CD4-positive, alpha-beta T cell (primary cell): Measurements from ENCODE around the gene PPP1R13L. TPM values are rescaled to one million over a fixed set of nuclear protein-coding genes. Genes with fewer than 3 reads are reported as not detected.

ENCODE experiments used
- ATAC-seq: fragments of 200-7000 bp; cut with Tn5 transposase; one replicate; pipeline ENCODE4 v1.10.0; 2022; ENCODE audit warnings: mild to moderate bottlenecking; ENCODE audit not compliant: poor library complexity
- CTCF ChIA-PET: fragments of 350-600 bp; sonication (Branson Sonifier 250); formaldehyde crosslinking; loops from one replicate; lab custom pipeline; 2021; ENCODE audit warnings: antibody characterized with exemption, inconsistent platforms; lab: Charles Lee
- POLR2A ChIA-PET: fragments of 350-600 bp; sonication (Branson Sonifier 250); formaldehyde crosslinking; loops from one replicate; lab custom pipeline; 2021; ENCODE audit warnings: antibody characterized with exemption, inconsistent platforms; lab: Charles Lee
- DNase-seq, 14 experiments: peaks; one replicate each; pipeline ENCODE4 v3.0.0-alpha.2; 2013 to 2020; ENCODE audit warnings: mixed read lengths in 2 of 14
- H3K27ac ChIP-seq, 2 donors: one replicate each; pipeline versions ENCODE4 v1.5.1 to v1.7.0; 2013; ENCODE audit warnings: low read length in 2 of 2, low read depth in 1 of 2, mild to moderate bottlenecking in 1 of 2
- H3K27me3 ChIP-seq, 2 experiments: 1 replicate in 1 of 2; 2 replicates in 1 of 2; pipeline versions ENCODE4 v1.6.1 to v1.7.0; 2013; ENCODE audit warnings: low read length in 2 of 2, control low read depth in 1 of 2, mild to moderate bottlenecking in 1 of 2, moderate library complexity in 1 of 2; ENCODE audit not compliant: insufficient read depth in 2 of 2, control insufficient read depth in 1 of 2
- H3K36me3 ChIP-seq: one replicate; pipeline ENCODE4 v1.6.1; 2013; ENCODE audit warnings: low read length, control low read depth; ENCODE audit not compliant: insufficient read depth
- H3K4me1 ChIP-seq: one replicate; pipeline ENCODE4 v1.6.1; 2013; ENCODE audit warnings: low read length, control low read depth; ENCODE audit not compliant: insufficient read depth
- H3K4me3 ChIP-seq: one replicate; pipeline ENCODE4 v1.5.1; 2013; ENCODE audit warnings: mild to moderate bottlenecking, low read length, moderate library complexity
- H3K9me3 ChIP-seq, 2 experiments: 1 replicate in 1 of 2; 2 replicates in 1 of 2; pipeline versions ENCODE4 v1.6.1 to v1.7.0; 2013; ENCODE audit warnings: low read length in 2 of 2, mild to moderate bottlenecking in 2 of 2, control low read depth in 1 of 2, moderate library complexity in 1 of 2; ENCODE audit not compliant: control insufficient read depth in 1 of 2, insufficient read depth in 1 of 2
- H3K27ac Mint-ChIP-seq: one replicate; pipeline ENCODE4 v1.8.0; 2020; ENCODE audit warnings: mixed read lengths
- H3K27me3 Mint-ChIP-seq: one replicate; pipeline ENCODE4 v1.8.0; 2021; ENCODE audit warnings: mixed read lengths
- H3K36me3 Mint-ChIP-seq: one replicate; pipeline ENCODE4 v1.8.0; 2021; ENCODE audit warnings: low read depth, mixed read lengths
- H3K4me1 Mint-ChIP-seq: one replicate; pipeline ENCODE4 v1.8.0; 2021; ENCODE audit warnings: low read depth, mixed read lengths
- H3K4me3 Mint-ChIP-seq: one replicate; pipeline ENCODE4 v1.8.0; 2020; ENCODE audit warnings: mild to moderate bottlenecking, mixed read lengths
- H3K9me3 Mint-ChIP-seq: one replicate; pipeline ENCODE4 v1.8.0; 2020; ENCODE audit warnings: mixed read lengths
- intact Hi-C, 2 experiments: fragments of 100-400 bp; cut with DNase I in 1 of 2; cut with micrococcal nuclease in 1 of 2; formaldehyde crosslinking; loops; one replicate each; pipeline versions ENCODE4 v1.15.1 to v1.9.0; 2023 to 2025; cut with DNase I, micrococcal nuclease
- total RNA-seq, 174 experiments: library from RNA in 2 of 174; stranded (reverse) in 2 of 174; gene quantifications; one replicate each; pipeline ENCODE4 v1.2.3 and lab custom pipeline; 2021 to 2026
- TF ChIP-seq, protein P1 (sequence below): fragments of 200-600 bp; IDR thresholded peaks from one replicate; pipeline ENCODE4 v1.8.0; 2022; ENCODE audit warnings: antibody characterized with exemption, mild to moderate bottlenecking

Gene PPP1R13L
- total RNA-seq, 2 experiments from 2014 or later, result 1.5 to 3.7 TPM

DNA sequence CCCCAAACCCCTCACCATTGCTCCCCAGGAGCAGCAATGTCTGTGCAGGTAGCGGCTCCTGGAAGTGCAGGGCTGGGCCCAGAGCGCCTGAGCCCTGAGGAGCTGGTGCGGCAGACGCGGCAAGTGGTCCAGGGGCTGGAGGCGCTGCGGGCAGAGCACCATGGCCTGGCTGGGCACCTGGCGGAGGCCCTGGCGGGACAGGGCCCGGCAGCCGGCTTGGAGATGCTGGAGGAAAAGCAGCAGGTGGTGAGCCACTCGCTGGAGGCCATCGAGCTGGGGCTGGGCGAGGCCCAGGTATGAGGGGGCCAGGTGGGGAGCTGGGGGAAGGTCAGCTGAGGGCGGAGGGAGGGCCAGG is 59.4 kb downstream of the PPP1R13L start:
- DNase-seq (no peak), ATAC-seq (no peak)
- Mint-ChIP-seq H3K4me1 (no peaks in the 10 kb centered on the region), H3K4me3 (no peak overlapping the region), H3K9me3 (no peaks in the 10 kb centered on the region), H3K36me3 (peaks cover 5% of the 10 kb centered on the region), H3K27me3 (peaks cover 25% of the 10 kb centered on the region), H3K27ac (no peak overlapping the region)
- no peak overlapping the region for H3K4me3 ChIP-seq
- H3K4me1 ChIP-seq, result peaks cover 4% of the 10 kb centered on the region
- CTCF ChIA-PET, result no interaction called here
- TF ChIP-seq, protein P1, sequence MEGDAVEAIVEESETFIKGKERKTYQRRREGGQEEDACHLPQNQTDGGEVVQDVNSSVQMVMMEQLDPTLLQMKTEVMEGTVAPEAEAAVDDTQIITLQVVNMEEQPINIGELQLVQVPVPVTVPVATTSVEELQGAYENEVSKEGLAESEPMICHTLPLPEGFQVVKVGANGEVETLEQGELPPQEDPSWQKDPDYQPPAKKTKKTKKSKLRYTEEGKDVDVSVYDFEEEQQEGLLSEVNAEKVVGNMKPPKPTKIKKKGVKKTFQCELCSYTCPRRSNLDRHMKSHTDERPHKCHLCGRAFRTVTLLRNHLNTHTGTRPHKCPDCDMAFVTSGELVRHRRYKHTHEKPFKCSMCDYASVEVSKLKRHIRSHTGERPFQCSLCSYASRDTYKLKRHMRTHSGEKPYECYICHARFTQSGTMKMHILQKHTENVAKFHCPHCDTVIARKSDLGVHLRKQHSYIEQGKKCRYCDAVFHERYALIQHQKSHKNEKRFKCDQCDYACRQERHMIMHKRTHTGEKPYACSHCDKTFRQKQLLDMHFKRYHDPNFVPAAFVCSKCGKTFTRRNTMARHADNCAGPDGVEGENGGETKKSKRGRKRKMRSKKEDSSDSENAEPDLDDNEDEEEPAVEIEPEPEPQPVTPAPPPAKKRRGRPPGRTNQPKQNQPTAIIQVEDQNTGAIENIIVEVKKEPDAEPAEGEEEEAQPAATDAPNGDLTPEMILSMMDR, result no peak
- H3K27ac ChIP-seq, result no peak overlapping the region
- intact Hi-C loops, result no loop called here
- POLR2A ChIA-PET, result no interaction called here
- H3K27me3 ChIP-seq, result peaks cover 24 to 40% of the 10 kb centered on the region in 2 experiments
- H3K9me3 ChIP-seq, result peaks cover 0 to 8% of the 10 kb centered on the region in 2 experiments
- H3K36me3 ChIP-seq, result no peaks in the 10 kb centered on the region

DNA sequence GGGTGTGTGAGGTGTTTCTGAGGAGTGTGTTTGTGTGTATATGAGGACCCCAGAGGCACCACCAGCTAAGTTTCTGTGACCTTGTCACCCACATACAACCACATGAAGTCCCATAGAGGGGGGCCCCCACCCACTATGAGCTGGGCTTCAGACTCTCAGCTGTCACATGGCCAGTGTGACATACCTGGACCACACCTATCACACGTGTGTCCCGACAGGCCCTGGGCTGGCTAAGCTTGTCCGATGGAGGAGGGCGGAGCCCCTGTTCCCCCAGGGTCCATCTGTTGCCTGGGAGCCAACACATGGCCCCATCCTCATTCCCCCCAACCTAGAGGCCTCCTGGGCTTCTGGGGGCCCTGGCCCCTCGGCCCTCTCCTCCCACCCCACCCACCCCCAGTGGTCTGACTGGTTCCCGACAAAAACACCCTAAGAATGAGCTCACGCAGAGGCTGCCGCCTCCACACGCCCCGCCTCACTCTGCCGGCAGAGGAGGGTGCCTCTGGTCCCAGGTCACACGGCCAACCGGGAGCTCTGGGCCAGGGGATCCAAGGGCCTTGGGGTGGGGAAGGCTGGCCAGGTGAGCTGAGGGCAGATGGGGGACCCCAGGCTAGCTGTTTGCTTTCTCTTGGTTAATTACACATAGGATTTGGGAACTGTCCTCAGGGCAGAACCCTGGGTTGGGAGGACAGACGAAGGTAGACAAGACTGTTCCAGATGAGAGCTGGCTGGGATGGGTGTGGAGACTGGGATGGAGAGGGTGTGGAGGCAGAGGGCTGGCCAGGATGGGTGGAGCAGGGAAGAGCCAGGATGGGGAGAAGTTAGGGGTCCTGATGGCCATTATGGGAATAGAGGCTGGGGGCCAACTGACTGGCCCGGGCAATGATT is 60.0 kb downstream of the PPP1R13L start:
- DNase-seq, result no peak
- no peak for ATAC-seq
- Mint-ChIP-seq H3K4me1 (no peaks in the 10 kb centered on the region), H3K27ac (no peak overlapping the region), H3K4me3 (no peak overlapping the region), H3K36me3 (peaks cover 2% of the 10 kb centered on the region), H3K27me3 (peaks cover 30% of the 10 kb centered on the region), H3K9me3 (no peaks in the 10 kb centered on the region)
- POLR2A ChIA-PET, result no interaction called here
- Histone ChIP-seq H3K9me3 (peaks cover 0 to 8% of the 10 kb centered on the region in 2 experiments), H3K27me3 (peaks cover 30 to 46% of the 10 kb centered on the region in 2 experiments), H3K4me1 (peaks cover 7% of the 10 kb centered on the region), H3K36me3 (no peaks in the 10 kb centered on the region), H3K27ac (no peak overlapping the region), H3K4me3 (no peak overlapping the region)
- CTCF ChIA-PET, result no interaction called here
- TF ChIP-seq, protein P1, result no peak
- intact Hi-C loops, result no loop called here

DNA sequence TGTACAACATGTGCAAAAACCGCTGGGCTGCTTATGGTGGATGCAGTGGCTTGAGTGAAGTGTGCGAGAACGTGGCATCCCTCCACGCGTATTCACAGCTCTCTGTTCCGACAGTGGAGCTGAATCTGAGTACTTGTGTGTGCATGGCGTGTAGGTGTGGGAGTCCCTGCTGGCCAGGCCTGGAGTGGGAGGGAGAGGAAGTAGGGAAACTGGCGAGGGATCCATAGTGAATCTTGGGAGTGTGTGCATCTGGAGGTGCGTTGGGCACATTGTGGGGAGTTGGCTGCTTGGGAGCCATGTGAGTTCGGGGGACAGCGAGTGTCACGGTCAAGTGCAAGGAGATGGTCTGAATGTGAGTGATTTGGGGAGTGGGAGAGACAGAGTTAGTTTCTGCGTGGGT is 62.0 kb downstream of the PPP1R13L start:
- H3K9me3 ChIP-seq, result peaks cover 0 to 8% of the 10 kb centered on the region in 2 experiments
- intact Hi-C loops, result no loop called here
- H3K4me3 Mint-ChIP-seq, result no peak overlapping the region
- H3K4me1 Mint-ChIP-seq, result no peaks in the 10 kb centered on the region
- DNase-seq, result no peak
- H3K36me3 ChIP-seq, result no peaks in the 10 kb centered on the region
- POLR2A ChIA-PET, result no interaction called here
- no peak for ATAC-seq
- peaks cover 46% of the 10 kb centered on the region for H3K27me3 Mint-ChIP-seq
- peaks cover 16% of the 10 kb centered on the region for H3K4me1 ChIP-seq
- TF ChIP-seq, protein P1, result no peak
- H3K27me3 ChIP-seq, result peaks cover 39 to 52% of the 10 kb centered on the region in 2 experiments
- no peak overlapping the region for H3K27ac Mint-ChIP-seq
- no peaks in the 10 kb centered on the region for H3K9me3 Mint-ChIP-seq
- no peaks in the 10 kb centered on the region for H3K36me3 Mint-ChIP-seq
- CTCF ChIA-PET, result interaction anchor here (1.1 kb wide), 1 partner anchor 136 kb away, joined by 3 read pairs; no protein-coding TSS in a partner anchor
- no peak overlapping the region for H3K4me3 ChIP-seq
- H3K27ac ChIP-seq, result no peak overlapping the region
